HG03571 (cell line): Measurements from ENCODE around the gene PHLPP1.
A peak's percentile ranks its signal among the peaks of the same experiment; 100 is the strongest.
"Not testable (repeated sequence)": the region's sequence is repeated elsewhere in the genome, so short reads cannot be mapped to it uniquely, and the experiment has no call there.

Source experiments
- ATAC-seq: cut with Tn5 transposase; IDR thresholded peaks from one replicate; pipeline ENCODE4 v1.9.1; 2021; ENCODE audit not compliant: unreplicated experiment

PHLPP1 gene

DNA sequence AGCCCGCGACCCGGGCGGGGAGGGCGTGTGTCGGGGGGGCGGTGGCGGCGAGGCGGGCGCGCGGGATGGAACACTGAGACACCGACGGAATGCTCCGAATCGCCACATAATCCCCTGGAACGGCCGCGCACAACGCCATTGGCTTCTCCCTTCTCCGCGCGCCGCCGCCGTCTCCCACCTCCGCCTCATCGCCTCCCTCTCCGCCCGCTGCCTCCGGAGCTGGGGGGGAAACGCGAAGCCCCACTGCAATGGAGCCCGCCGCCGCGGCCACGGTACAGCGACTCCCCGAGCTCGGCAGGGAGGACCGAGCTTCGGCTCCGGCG lies at the start of gene PHLPP1:
PHLPP1 (plus strand) TSS at position 106 of the 323 bp plus-strand sequence; CDS start at position 249, 143 bp downstream.
- peak; percentile 15 for ATAC-seq

GRCh38 chr18:62669225-62669624 lies 46.1 kb upstream of the PHLPP1 start:
- no peak for ATAC-seq

DNA sequence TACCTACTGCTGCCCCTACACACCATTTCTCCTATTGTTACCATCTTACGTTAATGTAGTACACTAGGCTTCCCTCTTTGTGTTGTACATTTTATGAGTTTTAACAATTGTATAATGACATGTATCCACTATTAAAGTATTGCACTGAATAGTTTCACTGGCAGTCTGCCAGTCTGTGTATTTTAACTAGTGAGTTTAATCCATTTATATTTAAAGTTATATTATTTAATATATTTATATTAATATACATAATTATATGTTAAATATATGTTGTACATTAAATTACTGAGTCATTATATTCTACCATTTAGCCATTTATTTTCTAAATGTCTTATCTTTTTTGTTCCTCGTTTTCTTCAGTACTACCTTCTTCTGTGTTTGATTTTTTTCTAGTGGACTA lies 44.8 kb upstream of the PHLPP1 start:
- ATAC-seq, result no peak

GRCh38 chr18:62672600-62672999 lies 42.7 kb upstream of the PHLPP1 start:
- no peak for ATAC-seq

DNA sequence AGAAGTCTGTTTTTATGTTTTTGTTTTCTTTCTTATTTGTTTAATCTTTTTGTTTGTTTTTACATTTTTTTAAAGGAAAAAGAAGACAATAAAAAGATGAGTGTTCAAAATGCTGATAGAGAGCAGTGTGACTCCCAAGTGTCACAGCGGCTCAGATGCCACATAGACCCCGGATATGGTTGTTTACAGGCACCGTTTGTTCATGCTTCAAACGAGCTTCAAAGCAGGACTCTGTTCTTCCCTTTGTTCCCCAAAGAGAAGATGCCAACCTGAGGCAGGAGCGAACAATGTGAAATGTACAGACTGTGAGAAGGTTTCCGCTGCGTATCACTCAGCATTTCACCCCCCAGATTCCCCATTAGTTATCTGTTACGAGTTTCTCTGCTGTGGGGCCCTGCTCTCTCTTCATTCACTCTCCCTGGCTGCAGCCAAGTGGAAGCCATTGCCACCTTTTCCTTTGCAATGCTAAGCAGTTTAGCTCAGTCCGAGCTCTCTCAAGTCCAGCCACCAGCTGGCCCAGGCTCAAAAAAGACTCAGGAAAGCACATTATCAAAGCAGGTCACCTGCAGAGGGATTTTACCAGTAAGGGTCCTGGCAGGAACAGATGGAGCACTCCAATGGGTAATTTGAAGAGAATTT lies 36.4 kb upstream of the PHLPP1 start:
- no peak for ATAC-seq

GRCh38 chr18:62682371-62682770 lies 33.0 kb upstream of the PHLPP1 start:
- no peak for ATAC-seq

DNA sequence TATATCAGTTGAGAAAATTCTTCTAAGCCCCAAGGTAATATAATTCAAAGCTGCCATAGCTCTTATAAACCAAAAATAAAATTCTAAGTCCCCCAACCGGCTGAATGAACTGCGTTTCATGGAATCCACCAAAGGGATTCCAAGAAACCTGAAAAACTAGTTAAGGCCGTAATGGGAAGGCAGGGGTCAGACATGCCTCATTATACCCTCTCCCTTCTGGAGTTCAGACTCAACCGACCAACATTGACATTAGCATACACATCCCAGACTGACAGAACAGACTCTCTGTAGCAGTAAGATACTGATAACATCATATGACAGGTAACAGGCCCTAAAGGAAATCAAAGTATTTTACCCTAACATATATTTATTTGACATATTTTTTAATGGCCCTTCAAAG lies 31.4 kb upstream of the PHLPP1 start:
- no peak for ATAC-seq

DNA sequence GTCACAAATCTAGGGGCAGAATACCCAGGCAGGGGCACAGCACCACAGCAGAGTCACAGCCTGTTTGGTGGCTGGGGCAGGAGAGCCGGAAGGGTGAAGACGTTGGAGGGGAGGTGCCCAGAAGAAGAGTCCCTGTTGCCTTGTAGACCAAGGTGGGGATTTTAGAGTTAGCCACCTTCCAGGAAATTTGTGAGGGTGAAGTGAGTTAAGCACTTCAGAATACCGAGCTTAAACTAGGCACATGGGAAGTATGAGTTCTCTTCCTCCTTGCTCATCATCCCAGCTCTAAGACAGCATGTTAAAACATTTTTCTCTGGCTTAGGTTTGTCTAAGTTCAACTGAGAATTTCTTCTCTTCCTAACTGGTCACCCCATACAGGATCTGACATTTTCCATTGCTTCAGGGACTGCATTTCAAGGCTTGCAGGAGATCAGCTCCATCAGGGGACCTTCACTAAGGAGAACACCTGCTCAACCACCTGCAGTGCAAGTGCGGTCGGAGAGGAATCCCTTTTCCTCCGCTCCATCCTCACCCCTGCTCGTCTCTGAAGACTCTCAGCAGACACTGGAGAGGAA lies 26.5 kb upstream of the PHLPP1 start:
- no peak for ATAC-seq

DNA sequence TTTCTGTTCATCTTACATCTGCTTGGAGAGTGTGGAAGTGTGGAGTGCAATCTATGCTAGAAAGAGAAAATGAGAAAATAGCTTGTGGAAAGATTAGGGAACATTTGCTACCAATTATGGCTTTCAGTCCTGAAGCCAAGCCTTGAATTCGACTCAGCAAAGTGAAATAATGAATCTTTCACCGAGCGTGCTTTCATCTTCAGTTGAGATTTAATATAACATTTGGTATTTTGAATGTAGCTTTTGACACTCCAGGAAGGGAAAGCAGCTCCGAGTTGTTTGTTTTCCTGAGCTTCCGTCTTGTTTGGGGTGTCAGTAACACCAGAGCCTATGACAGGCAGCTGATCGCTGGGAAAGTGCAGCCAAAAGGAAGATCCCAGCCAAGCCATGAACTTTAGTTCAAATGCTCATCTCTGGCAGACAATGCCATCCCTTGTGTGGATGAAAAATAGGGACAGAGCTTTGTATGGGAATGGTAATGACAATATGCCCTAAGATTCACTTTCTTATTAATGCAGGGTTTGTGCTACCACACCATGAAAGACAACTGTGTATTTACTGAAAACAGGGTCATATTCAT lies 25.0 kb upstream of the PHLPP1 start:
- no peak for ATAC-seq

DNA sequence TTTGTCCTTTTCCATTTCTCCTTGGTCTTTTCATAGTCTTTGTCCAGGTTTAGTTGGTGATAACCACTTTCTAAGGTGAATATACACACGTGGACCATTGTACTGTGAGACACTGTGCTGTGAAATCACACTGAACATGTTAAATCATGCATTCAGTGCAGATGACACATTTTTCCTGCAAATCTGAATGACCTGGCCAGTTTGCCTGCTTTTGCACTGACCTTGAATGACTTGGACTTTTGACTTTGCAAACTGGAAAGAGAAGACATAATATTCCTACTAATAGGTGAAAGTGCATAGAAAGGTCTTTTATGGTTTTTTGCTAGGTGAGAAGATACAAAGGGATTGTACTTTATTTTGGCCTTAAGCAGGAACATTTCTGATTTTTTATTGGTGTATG lies 21.7 kb upstream of the PHLPP1 start:
- ATAC-seq, result no peak

DNA sequence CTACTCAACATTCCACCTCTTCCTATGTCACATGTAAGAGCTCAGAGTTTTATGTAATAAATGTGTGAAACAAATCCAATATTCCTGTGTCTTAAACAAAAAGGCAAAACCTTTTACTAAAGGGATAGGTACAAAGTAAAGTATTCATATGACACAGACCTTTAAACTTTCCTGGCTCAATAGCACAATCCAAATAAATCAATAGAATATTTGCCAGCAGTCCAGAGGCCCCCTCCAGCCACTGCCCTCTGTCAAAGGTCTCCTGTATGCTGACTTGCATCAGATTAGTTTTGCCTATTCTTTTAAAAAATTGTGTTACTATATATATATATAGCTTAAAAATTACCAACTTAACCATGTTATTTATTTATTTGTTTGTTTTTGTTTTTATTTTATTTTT lies 17.7 kb upstream of the PHLPP1 start:
- ATAC-seq, result no peak

DNA sequence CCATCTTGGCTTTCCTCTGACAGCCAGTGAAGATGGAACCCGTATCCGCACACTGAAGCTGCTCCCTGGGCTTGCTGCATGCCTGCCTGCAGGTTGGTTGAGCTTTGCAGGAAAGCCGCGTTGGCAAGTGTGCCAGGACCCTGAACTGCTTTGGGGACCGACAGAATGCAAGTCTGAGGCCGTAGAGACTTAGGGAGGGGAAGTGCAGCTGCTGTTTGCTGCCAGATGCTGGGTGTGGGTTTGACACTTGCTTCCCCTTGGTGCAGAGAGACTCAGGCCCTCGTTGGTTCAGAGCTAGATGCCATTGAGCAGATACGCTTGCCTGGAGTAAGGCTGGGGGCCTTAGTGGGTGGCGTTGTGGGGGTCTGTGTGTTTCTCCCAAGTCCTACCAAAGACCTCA lies 13.1 kb upstream of the PHLPP1 start:
- ATAC-seq, result no peak

DNA sequence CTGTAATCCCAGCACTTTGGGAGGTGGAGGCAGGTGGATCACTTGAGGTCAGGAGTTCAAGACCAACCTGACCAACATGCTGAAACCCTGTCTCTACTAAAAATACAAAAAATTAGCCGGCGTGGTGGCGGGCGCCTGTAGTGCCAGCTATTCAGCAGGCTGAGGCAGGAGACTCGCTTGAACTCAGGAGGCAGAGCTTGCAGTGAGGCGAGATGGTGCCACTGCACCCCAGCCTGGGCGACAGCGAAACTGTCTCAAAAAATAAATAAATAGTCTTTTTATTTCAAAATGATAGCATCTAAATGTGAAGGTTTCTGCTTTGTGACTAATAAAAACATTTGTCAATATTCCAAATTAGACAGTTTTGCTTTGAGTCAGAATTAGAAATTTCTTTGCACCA lies 8.5 kb upstream of the PHLPP1 start:
- not testable (repeated sequence) for ATAC-seq

DNA sequence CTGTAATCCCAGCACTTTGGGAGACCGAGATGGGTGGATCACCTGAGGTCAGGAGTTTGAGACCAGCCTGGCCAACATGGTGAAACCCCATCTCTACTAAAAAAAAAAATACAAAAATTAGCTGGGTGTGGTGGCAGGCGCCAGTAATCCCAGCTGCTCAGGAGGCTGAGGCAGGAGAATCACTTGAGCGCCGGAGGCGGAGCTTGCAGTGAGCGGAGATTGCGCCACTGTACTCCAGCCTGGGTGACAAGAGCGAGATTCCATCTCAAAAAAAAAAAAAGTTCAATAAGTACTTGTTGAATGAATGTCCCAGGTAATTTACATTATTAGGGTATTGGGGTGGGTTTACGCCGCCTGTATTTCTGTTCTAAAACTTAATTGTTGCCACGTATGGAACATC lies 5.4 kb upstream of the PHLPP1 start:
- ATAC-seq, result not testable (repeated sequence)

- ATAC-seq, result no peak
These were observed 4.9 kb upstream of the PHLPP1 start for GRCh38 chr18:62710417-62710816.

DNA sequence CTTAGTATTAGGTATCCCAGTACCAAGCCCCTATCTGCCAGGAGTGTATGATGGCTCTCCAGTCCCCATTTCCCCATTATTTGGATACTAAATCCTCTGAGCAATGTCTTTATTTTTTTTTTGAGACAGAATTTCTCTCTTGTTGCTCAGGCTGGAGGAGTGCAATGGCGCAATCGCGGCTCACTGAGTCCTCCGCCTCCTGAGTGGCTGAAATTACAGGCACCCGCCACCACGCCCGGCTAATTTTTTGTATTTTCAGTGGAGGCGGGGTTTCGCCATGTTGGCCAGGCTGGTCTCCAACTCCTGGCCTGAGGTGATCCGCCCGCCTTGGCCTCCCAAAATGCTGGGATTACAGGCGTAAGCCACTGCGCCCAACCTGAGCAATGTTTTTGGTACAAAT lies 3.6 kb upstream of the PHLPP1 start:
- no peak for ATAC-seq

GRCh38 chr18:62713651-62714247 lies 1.6 kb upstream of the PHLPP1 start:
- no peak for ATAC-seq

DNA sequence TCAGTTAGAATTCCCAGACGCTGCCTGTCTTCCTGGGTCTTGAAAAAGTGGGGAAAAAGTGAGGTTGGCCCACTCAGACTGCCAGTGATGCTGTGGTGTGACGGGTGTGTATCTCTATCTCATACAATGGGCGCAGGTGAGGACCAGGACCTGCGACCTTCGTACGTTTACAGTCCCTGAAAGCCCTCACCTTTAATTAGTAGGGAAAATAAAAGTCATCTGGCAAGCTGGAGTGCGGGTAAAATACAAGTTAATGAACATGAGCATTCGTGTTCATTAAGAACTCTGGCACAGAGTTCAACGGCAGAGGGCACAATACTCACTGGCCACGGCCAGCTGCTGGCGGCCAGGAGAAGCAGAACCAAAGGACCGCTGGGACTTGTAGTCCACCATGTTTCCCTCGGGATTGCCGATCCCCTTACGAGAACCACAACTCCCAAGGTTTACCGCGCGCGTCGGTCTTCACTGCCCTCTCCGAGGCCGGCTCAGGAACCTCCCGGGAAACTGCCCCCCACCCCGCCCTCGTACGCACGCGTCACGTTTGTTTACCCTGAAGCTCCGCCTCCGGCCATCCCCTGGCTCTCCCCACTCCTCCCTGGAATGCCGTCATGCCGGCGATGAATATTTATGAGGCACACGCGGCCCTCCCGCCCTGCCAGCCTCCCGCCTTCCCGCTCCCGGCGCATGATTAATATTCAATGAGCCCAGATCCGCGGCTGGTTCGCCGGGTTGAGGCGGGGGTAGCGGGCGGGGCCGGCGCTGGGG lies 488 bp upstream of the PHLPP1 start:
- ATAC-seq, result peak; percentile 63

DNA sequence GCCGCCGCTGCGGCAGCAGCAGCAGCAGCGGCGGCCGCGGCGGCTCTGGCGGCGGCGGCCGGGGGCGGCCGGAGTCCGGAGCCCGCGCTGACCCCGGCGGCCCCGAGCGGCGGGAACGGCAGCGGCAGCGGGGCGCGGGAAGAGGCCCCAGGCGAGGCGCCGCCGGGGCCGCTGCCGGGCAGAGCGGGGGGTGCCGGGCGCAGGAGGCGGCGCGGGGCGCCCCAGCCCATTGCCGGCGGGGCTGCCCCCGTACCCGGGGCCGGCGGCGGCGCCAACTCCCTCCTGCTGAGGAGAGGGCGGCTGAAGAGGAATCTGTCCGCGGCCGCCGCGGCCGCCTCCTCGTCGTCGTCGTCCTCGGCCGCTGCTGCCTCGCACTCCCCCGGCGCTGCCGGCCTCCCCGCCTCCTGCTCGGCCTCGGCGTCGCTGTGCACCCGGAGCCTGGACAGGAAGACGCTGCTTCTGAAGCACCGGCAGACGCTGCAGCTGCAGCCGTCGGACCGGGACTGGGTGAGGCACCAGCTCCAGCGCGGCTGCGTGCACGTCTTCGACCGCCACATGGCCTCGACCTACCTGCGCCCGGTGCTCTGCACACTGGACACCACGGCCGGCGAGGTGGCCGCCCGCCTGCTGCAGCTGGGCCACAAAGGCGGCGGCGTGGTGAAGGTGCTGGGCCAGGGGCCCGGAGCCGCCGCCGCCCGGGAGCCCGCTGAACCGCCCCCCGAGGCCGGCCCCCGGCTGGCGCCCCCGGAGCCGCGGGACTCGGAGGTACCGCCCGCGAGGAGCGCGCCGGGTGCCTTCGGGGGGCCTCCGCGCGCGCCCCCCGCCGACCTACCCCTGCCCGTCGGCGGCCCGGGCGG lies 646 bp downstream of the PHLPP1 start:
- peak; percentile 26 for ATAC-seq

- peak; percentile 27 for ATAC-seq
These were observed 1.4 kb downstream of the PHLPP1 start for GRCh38 chr18:62716619-62717168.
